IMR-90 (cell line): ENCODE measurements around the gene NDUFB2. TPM values are rescaled to one million over a fixed set of nuclear protein-coding genes. Genes with fewer than 3 reads are reported as not detected.

Experiments
- ATAC-seq: fragments of 200-7000 bp; cut with Tn5 transposase; 2 replicates; pipeline ENCODE4 v1.9.1; 2020; ENCODE audit warnings: low read depth, mild to moderate bottlenecking, moderate library complexity
- BruUV-seq: library from RNA; stranded (reverse); fragments of 400-500 nt; replicated peaks from 2 replicates; lab custom pipeline; 2021; lab: Mats Ljungman, UMichigan
- CTCF ChIA-PET: fragments of 300-600 bp; formaldehyde crosslinking; extraction: SDS; loops from one replicate; lab custom pipeline; 2021; ENCODE audit warnings: antibody characterized with exemption; lab: Yijun Ruan, JAX
- POLR2A ChIA-PET: fragments of 300-600 bp; sonication (Branson Sonifier 250); formaldehyde crosslinking; loops from one replicate; lab custom pipeline; 2022; ENCODE audit warnings: antibody characterized with exemption; ENCODE audit not compliant: unreplicated experiment; lab: Charles Lee
- DNase-seq: peaks from one replicate; pipeline ENCODE4 v3.0.0; 2013
- H2AFZ ChIP-seq: replicated peaks from 2 replicates; pipeline ENCODE3; 2013; ENCODE audit warnings: low read length, mild to moderate bottlenecking; ENCODE audit not compliant: poor library complexity
- H2AK5ac ChIP-seq: 2 replicates; pipeline ENCODE4 v1.6.1; 2013; ENCODE audit warnings: low read depth, low read length, inconsistent platforms
- H2AK9ac ChIP-seq: replicated peaks from 2 replicates; pipeline ENCODE3; 2013; ENCODE audit warnings: mild to moderate bottlenecking, low read depth, low read length, moderate library complexity; ENCODE audit not compliant: poor library complexity
- H2BK120ac ChIP-seq: 2 replicates; pipeline ENCODE4 v1.6.1; 2013; ENCODE audit warnings: low read depth, low read length, inconsistent platforms
- H2BK15ac ChIP-seq: 3 replicates; pipeline ENCODE4 v1.6.1; 2013; ENCODE audit warnings: low read depth, low read length, inconsistent platforms
- H2BK20ac ChIP-seq: 2 replicates; pipeline ENCODE4 v1.6.1; 2013; ENCODE audit warnings: low read depth, mild to moderate bottlenecking, inconsistent platforms, low read length, moderate library complexity
- H2BK5ac ChIP-seq: 2 replicates; pipeline ENCODE4 v1.6.1; 2013; ENCODE audit warnings: mild to moderate bottlenecking, low read depth, low read length, inconsistent platforms; ENCODE audit not compliant: poor library complexity, severe bottlenecking
- H3K14ac ChIP-seq: replicated peaks from 2 replicates; pipeline ENCODE4 v1.6.1; 2013; ENCODE audit warnings: low read depth, low read length, inconsistent platforms
- H3K18ac ChIP-seq: 2 replicates; pipeline ENCODE4 v1.6.1; 2013; ENCODE audit warnings: low read depth, low read length, control low read depth
- H3K23ac ChIP-seq: 2 replicates; pipeline ENCODE4 v1.6.1; 2013; ENCODE audit warnings: low read depth, low read length, inconsistent platforms
- H3K27ac ChIP-seq: 2 replicates; pipeline ENCODE4 v1.5.1; 2013; ENCODE audit warnings: mild to moderate bottlenecking, control low read depth, low read length; ENCODE audit not compliant: insufficient read depth
- H3K27me3 ChIP-seq: 2 replicates; pipeline ENCODE4 v1.6.1; 2013; ENCODE audit warnings: low read length; ENCODE audit not compliant: control insufficient read depth, insufficient read depth
- H3K36me3 ChIP-seq: 2 replicates; pipeline ENCODE4 v1.6.1; 2013; ENCODE audit warnings: low read length, mixed read lengths; ENCODE audit not compliant: control insufficient read depth, insufficient read depth
- H3K4ac ChIP-seq: 2 replicates; pipeline ENCODE4 v1.6.1; 2013; ENCODE audit warnings: low read depth, low read length, inconsistent platforms
- H3K4me1 ChIP-seq: 2 replicates; pipeline ENCODE4 v1.6.1; 2013; ENCODE audit warnings: low read length, mixed read lengths; ENCODE audit not compliant: control insufficient read depth, insufficient read depth
- H3K4me2 ChIP-seq: 2 replicates; pipeline ENCODE4 v1.6.1; 2013; ENCODE audit warnings: low read depth, mild to moderate bottlenecking, control low read depth, low read length, moderate library complexity
- H3K4me3 ChIP-seq: 2 replicates; pipeline ENCODE4 v1.5.1; 2013; ENCODE audit warnings: low read depth, mild to moderate bottlenecking, control low read depth, low read length, moderate library complexity; ENCODE audit not compliant: insufficient read depth
- H3K56ac ChIP-seq: 2 replicates; pipeline ENCODE4 v1.6.1; 2013; ENCODE audit warnings: low read length, inconsistent platforms; ENCODE audit not compliant: insufficient read depth; ENCODE audit errors: extremely low read depth
- H3K79me1 ChIP-seq, 2 experiments: 2 replicates each; pipeline ENCODE4 v1.6.1; 2013; ENCODE audit warnings: low read length in 2 of 2, inconsistent platforms in 1 of 2, low read depth in 1 of 2
- H3K9ac ChIP-seq: 2 replicates; pipeline ENCODE4 v1.6.1; 2013; ENCODE audit warnings: low read depth, low read length, control low read depth
- H3K9me1 ChIP-seq: 2 replicates; pipeline ENCODE4 v1.6.1; 2013; ENCODE audit warnings: low read length, inconsistent platforms; ENCODE audit not compliant: insufficient read depth
- H3K9me3 ChIP-seq: 2 replicates; pipeline ENCODE4 v1.6.1; 2013; ENCODE audit warnings: low read length; ENCODE audit not compliant: control insufficient read depth, insufficient read depth
- H4K20me1 ChIP-seq: 2 replicates; pipeline ENCODE4 v1.6.1; 2013; ENCODE audit warnings: low read length, inconsistent platforms; ENCODE audit not compliant: insufficient read depth
- H4K5ac ChIP-seq: 2 replicates; pipeline ENCODE4 v1.6.1; 2013; ENCODE audit warnings: mild to moderate bottlenecking, low read depth, low read length, control low read depth
- H4K8ac ChIP-seq, 2 experiments: 2 replicates each; pipeline ENCODE4 v1.6.1; 2013; ENCODE audit warnings: low read depth in 2 of 2, low read length in 2 of 2, control low read depth in 1 of 2, inconsistent platforms in 1 of 2
- H4K91ac ChIP-seq: 2 replicates; pipeline ENCODE4 v1.6.1; 2013; ENCODE audit warnings: low read depth, low read length, inconsistent platforms; ENCODE audit not compliant: insufficient read depth
- BHLHE40 ChIP-seq: fragments of 150-350 bp; IDR thresholded peaks from 2 replicates; pipeline ENCODE4 v1.6.1; 2016; ENCODE audit warnings: mild to moderate bottlenecking, low read depth, low read length
- CEBPB ChIP-seq: IDR thresholded peaks from 2 replicates; pipeline ENCODE4 v1.6.1; 2012; ENCODE audit warnings: low read depth, low read length, improper control_type of control experiment
- CHD1 ChIP-seq: IDR thresholded peaks from 2 replicates; pipeline ENCODE4 v1.6.1; 2012; ENCODE audit warnings: low read depth, low read length, improper control_type of control experiment
- FOS ChIP-seq: fragments of 150-350 bp; IDR thresholded peaks from 2 replicates; pipeline ENCODE4 v1.6.1; 2016; ENCODE audit warnings: low read depth, low read length
- MAFK ChIP-seq: IDR thresholded peaks from 2 replicates; pipeline ENCODE4 v1.6.1; 2012; ENCODE audit warnings: low read depth, low read length, improper control_type of control experiment
- MAZ ChIP-seq: IDR thresholded peaks from 2 replicates; pipeline ENCODE4 v1.6.1; 2012; ENCODE audit warnings: low read depth, mild to moderate bottlenecking, low read length, improper control_type of control experiment, moderate library complexity, borderline replicate concordance
- MXI1 ChIP-seq: IDR thresholded peaks from 2 replicates; pipeline ENCODE4 v1.6.1; 2012; ENCODE audit warnings: low read depth, mild to moderate bottlenecking, low read length, moderate library complexity, borderline replicate concordance
- RAD21 ChIP-seq: IDR thresholded peaks from 2 replicates; pipeline ENCODE4 v1.6.1; 2012; ENCODE audit warnings: low read length, improper control_type of control experiment
- RCOR1 ChIP-seq: IDR thresholded peaks from 2 replicates; pipeline ENCODE4 v1.6.1; 2012; ENCODE audit warnings: mild to moderate bottlenecking, low read length, improper control_type of control experiment; ENCODE audit not compliant: insufficient replicate concordance
- RFX5 ChIP-seq: IDR thresholded peaks from 2 replicates; pipeline ENCODE4 v1.8.0; 2012; ENCODE audit warnings: low read depth, mild to moderate bottlenecking, low read length, moderate library complexity
- SMC3 ChIP-seq: fragments of 150-350 bp; IDR thresholded peaks from 2 replicates; pipeline ENCODE4 v1.6.1; 2016; ENCODE audit warnings: low read depth, mild to moderate bottlenecking, antibody characterized with exemption, low read length, moderate library complexity
- USF2 ChIP-seq: fragments of 150-350 bp; IDR thresholded peaks from 2 replicates; pipeline ENCODE4 v1.6.1; 2017; ENCODE audit warnings: mild to moderate bottlenecking, antibody characterized with exemption, low read length, low read depth
- WGBS, 2 experiments: methylation state at CpG; one replicate each; pipeline versions ENCODE4 v1.1.5 to v1.1.7; 2013; ENCODE audit warnings: missing lambda C conversion rate in 2 of 2; ENCODE audit not compliant: insufficient read length in 1 of 2; ENCODE audit errors: extremely low coverage in 2 of 2; 5-methylcytosine and 5-hydroxymethylcytosine counted together
- dilution Hi-C: fragments of 300-500 bp; cut with HindIII; formaldehyde crosslinking; loops from one replicate; pipeline ENCODE4 v1.14.3; 2018; ENCODE audit warnings: low sequenced_read_pairs; ENCODE audit not compliant: unreplicated experiment
- in situ Hi-C: fragments of 300-500 bp; cut with MboI; formaldehyde crosslinking; loops from 3 replicates; pipeline ENCODE4 v1.14.3; 2019; ENCODE audit warnings: low sequenced_read_pairs, inconsistent platforms, mixed read lengths
- intact Hi-C: fragments of 100-400 bp; cut with micrococcal nuclease; formaldehyde crosslinking; loops from 2 replicates; pipeline ENCODE4 v1.10.0; 2022
- polyA plus RNA-seq, 3 experiments: library from polyadenylated mRNA; depleted of rRNA; stranded (reverse); fragments of >200 nt; gene quantifications; 2 replicates each; pipeline ENCODE4 v1.2.3, GENCODE V29; 2012; ENCODE audit warnings: low replicate concordance in 1 of 3
- total RNA-seq: library from RNA; depleted of rRNA; stranded (reverse); fragments of >200 nt; gene quantifications from 2 replicates; pipeline ENCODE4 v1.2.3, GENCODE V29; 2012
- TF ChIP-seq, protein P1 (sequence below): conservative IDR thresholded peaks from 2 replicates; pipeline ENCODE4 v1.5.1; 2012; ENCODE audit warnings: mild to moderate bottlenecking, low read depth, low read length, improper control_type of control experiment
- TF ChIP-seq, protein P2 (sequence below): fragments of 150-350 bp; IDR thresholded peaks from 2 replicates; pipeline ENCODE4 v1.6.1; 2016; ENCODE audit warnings: low read depth, mild to moderate bottlenecking, low read length, moderate library complexity, borderline replicate concordance

NDUFB2 gene
- total and polyA plus RNA-seq, 2 of the 4 experiments (the other 2 are of a cell fraction) = 81.7 to 143 TPM

DNA sequence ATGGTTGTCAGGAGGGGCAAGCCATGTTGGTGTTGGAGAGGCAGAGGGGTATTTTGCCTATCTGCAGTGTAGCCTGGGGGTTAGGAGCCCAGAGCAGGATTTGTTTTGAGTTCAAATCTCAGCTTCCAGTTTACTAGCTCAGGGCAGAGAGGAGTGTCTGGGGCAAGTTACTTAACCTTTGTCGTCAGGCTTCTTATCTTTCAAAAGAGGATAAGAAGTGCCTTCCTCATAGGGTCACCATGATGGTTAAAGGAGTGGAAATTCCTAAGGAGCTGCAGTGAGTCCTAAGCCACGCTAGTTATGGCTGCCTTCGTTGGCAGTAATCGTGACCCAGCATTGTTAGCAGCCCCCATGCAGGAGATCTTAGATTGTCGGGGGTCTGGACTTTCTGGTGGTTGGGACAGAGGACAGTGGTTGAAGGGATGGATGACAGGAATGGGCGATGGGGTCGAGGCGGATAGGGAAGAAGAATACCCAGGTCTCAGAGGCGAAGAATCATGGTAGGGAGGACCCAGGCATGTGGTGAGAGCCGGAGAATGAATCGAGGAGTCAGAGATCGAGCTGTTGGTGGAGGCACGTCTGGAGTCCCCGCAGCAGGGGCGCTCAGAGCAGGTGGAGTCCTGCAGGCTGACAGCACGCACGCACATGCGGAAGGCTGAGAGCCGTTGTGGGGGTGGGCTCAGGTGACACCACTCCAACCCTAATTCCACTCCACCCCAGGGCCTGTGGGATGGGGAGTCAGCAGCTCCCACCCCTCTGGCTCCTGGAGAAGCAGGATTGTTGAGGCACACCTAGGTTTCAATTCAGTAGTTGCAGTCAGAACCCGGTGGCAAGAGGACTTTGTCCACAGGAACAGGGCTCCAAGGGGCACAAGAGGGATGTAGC is 12.2 kb upstream of the NDUFB2 start:
- H3K36me3 ChIP-seq = peaks cover 9% of the 10 kb centered on the region
- H2BK15ac ChIP-seq = no peak overlapping the region
- H2AFZ ChIP-seq = no peak overlapping the region
- no peak overlapping the region for H4K8ac ChIP-seq
- H3K9ac ChIP-seq = no peak overlapping the region
- H3K4me2 ChIP-seq = no peak overlapping the region
- H3K9me3 ChIP-seq = no peaks in the 10 kb centered on the region
- DNase-seq (no peak), ATAC-seq (no peak)
- CTCF ChIA-PET = no interaction called here
- H4K20me1 ChIP-seq = no peaks in the 10 kb centered on the region
- H3K27me3 ChIP-seq = no peaks in the 10 kb centered on the region
- no peak overlapping the region for H2BK120ac ChIP-seq
- in situ Hi-C loops = loop anchor here (10.0 kb wide), 1 partner anchor 850 kb away; no protein-coding TSS in a partner anchor
- no peak overlapping the region for H4K5ac ChIP-seq
- H4K91ac ChIP-seq = no peak overlapping the region
- H2AK9ac ChIP-seq = peak overlapping the region; percentile 37
- H2AK5ac ChIP-seq = no peak overlapping the region
- H3K23ac ChIP-seq = no peak overlapping the region
- no peak overlapping the region for H2BK20ac ChIP-seq
- H2BK5ac ChIP-seq = no peak overlapping the region
- dilution Hi-C loops = no loop called here
- POLR2A ChIA-PET = no interaction called here
- no peak overlapping the region for H3K4ac ChIP-seq
- BruUV-seq = no TSS peak
- H3K18ac ChIP-seq = no peak overlapping the region
- 87% methylated on average over 12 of the region's 20 CpGs; no CpG with 5 or more reads in 1 of the 2 experiments for WGBS, 2 experiments
- no peak overlapping the region for H3K14ac ChIP-seq
- no peak overlapping the region for H3K27ac ChIP-seq
- no peaks in the 10 kb centered on the region for H3K9me1 ChIP-seq
- no peak overlapping the region for H3K4me3 ChIP-seq
- H3K4me1 ChIP-seq = no peaks in the 10 kb centered on the region
- no peak overlapping the region for H3K56ac ChIP-seq
- intact Hi-C loops = no loop called here
- H3K79me1 ChIP-seq = no peaks in the 10 kb centered on the region
- no peak for TF ChIP-seq SMC3
- TF ChIP-seq RAD21 = no peak
- TF ChIP-seq USF2 = no peak
- no peak for TF ChIP-seq CHD1
- TF ChIP-seq BHLHE40 = no peak
- TF ChIP-seq, protein P1, sequence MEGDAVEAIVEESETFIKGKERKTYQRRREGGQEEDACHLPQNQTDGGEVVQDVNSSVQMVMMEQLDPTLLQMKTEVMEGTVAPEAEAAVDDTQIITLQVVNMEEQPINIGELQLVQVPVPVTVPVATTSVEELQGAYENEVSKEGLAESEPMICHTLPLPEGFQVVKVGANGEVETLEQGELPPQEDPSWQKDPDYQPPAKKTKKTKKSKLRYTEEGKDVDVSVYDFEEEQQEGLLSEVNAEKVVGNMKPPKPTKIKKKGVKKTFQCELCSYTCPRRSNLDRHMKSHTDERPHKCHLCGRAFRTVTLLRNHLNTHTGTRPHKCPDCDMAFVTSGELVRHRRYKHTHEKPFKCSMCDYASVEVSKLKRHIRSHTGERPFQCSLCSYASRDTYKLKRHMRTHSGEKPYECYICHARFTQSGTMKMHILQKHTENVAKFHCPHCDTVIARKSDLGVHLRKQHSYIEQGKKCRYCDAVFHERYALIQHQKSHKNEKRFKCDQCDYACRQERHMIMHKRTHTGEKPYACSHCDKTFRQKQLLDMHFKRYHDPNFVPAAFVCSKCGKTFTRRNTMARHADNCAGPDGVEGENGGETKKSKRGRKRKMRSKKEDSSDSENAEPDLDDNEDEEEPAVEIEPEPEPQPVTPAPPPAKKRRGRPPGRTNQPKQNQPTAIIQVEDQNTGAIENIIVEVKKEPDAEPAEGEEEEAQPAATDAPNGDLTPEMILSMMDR = no peak
- TF ChIP-seq FOS = no peak
- no peak for TF ChIP-seq RCOR1
- TF ChIP-seq RFX5 = no peak
- TF ChIP-seq MAZ = no peak
- TF ChIP-seq, protein P2, sequence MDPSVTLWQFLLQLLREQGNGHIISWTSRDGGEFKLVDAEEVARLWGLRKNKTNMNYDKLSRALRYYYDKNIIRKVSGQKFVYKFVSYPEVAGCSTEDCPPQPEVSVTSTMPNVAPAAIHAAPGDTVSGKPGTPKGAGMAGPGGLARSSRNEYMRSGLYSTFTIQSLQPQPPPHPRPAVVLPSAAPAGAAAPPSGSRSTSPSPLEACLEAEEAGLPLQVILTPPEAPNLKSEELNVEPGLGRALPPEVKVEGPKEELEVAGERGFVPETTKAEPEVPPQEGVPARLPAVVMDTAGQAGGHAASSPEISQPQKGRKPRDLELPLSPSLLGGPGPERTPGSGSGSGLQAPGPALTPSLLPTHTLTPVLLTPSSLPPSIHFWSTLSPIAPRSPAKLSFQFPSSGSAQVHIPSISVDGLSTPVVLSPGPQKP = no peak
- TF ChIP-seq MAFK = no peak
- TF ChIP-seq MXI1 = no peak
- TF ChIP-seq CEBPB = no peak
